CD4-positive, alpha-beta T cell treated with Interleukin-17A for 1 hour (primary cell): ENCODE data around the gene ERP29.
"Not testable (repeated sequence)": the region's sequence is repeated elsewhere in the genome, so short reads cannot be mapped to it uniquely, and the experiment has no call there.

Experiments used
- DNase-seq: peaks from one replicate; pipeline ENCODE4 v3.0.0-alpha.2; 2020

ERP29 gene

DNA sequence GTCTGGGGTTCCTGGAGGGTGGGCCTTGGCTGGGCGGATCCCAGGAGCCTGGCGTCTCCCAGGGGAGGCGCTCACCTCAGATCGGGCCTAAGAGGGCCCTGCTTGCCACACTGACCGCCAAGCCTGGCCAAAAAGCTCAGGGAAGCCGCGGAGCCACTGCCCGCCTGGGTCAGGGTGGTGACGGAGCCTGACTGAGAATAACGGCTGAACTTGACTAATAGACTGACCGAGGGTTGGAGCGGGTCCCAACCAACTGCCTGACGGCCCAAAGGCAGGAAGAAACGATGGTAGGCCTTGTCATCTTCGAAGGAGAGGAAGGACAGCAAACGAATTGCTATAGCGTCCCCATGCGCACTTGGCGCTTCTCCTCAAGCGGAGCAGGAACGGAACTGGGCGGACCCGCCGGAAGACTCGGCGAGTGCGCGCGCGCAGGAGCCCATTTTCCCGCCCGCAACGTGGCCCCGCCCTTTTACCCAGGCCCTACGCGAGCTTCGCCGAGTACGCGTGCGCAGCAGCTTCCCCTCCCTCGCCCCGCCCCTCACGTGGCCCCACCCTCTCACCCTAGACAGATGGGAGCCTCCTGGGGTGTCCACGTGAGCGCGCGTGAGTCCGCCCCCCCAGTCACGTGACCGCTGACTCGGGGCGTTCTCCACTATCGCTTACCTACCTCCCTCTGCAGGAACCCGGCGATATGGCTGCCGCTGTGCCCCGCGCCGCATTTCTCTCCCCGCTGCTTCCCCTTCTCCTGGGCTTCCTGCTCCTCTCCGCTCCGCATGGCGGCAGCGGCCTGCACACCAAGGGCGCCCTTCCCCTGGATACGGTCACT is at the start of gene ERP29, which contains the start of gene TMEM116:
ERP29 (plus strand) TSS at position 652 of the 826 bp plus-strand sequence; CDS start at position 692, 40 bp downstream.
TMEM116 (minus strand) TSS at position 391 of the 826 bp plus-strand sequence. CDS start 7,895 bp downstream, outside the sequence.
- DNase-seq: peak; percentile 100

DNA sequence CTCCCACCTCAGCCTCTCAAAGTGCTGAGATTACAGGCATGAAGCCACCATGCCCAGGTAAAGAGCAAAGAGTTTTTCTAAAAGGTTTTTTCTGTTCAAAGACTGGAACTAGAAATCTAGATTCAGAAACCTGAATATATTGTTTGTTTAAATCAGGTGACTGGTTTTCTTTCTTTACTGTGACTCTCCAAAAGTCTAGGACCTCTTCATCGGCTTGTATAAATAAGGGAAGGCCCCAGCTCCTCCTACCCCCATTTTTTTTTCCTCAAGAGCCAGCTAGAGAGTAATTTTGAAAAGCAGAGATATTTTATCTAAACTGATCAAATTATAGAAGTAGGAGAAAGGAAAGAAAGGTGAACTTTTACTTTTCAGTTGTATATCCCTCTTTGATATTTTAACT is 48.3 kb upstream of the ERP29 start:
- no peak for DNase-seq

DNA sequence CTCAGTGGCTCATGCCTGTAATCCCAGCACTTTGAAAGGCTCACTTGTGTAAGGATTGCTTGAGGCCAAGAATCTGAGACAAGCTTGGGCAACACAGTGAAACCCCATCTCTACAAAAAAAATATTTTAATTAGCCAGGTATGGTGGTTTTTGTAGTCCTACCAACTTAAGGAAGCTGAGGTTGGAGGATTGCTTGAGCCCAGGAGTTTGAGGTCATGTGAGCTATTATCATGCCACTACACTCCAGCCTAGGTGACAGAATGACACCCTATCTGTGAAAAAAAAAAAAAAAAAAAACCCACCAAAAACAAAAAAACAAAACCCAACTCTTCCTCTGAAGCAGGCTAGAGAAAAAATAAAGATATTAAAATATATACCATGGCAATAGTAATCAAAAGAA is 41.4 kb upstream of the ERP29 start:
- DNase-seq: peak; percentile 44

DNA sequence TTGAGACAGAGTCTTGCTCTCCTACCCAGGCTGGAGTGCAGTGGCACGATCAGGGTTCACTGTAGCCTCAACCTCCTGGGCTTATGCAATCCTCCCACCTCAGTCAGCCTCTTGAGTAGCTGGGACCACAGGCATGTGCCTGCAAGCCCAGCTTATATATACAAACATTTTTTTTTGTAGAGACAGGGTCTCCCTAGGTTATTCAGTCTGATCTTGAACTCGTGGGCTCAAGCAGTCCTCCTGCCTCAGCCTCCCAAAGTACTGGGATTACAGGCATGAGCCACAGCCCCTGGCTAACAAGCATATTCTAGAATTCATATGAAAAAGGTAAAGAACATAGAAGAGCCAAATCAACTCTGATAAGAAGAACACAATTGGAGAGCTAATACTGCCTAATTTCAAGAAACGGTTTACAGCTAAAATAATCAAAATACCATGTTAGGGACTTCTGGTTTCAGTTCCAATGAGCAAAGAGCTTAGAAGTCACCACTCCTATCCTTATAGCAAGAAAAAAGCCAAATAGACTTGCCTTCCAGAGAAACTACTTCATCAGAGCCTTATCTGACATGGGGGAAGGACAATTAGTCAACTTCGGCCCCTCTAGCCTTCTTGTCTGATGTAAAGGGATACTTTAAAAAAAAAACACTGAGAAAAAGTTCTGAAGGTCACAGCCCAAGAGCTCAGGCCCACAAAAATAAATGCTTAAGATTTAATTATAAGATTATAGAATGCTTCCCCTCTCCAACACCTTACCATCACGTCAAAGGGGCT is 37.9 kb upstream of the ERP29 start:
- DNase-seq: no peak

DNA sequence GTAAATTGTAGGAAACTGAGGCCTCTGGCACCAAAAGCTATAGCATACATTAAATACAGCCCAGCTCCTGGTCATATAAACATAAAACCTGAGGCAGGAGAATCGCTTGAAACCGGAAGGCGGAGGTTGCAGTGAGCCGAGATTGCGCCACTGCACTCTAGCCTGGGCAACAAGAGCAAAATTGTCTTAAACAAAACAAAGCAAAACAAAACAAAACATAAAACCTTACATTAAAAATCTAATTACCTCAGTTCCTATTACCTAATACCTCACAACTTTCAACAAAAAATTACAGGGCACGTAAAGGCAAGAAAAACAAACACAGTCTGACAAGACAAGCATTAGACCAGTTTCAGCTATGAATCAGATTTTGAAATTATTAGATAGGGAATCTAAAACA is 36.9 kb upstream of the ERP29 start:
- DNase-seq: no peak

DNA sequence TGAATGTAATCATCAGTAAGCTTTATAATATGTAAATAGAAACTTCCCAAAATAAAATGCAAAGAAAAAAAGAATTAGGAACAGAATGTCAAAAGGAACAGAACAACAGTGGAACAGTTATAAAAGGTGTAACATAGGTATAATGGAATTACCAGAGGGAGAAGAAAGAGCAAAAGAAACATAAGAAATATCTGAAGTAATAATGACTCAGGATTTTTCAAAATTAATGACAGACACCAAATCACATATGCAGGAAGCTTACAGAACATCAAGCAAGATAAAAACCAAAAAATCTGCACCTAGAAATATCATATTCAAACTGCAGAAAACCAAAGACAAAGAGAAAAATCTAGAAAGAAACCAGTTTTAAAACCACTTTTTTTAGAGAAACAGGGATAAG is 36.4 kb upstream of the ERP29 start:
- DNase-seq: no peak

DNA sequence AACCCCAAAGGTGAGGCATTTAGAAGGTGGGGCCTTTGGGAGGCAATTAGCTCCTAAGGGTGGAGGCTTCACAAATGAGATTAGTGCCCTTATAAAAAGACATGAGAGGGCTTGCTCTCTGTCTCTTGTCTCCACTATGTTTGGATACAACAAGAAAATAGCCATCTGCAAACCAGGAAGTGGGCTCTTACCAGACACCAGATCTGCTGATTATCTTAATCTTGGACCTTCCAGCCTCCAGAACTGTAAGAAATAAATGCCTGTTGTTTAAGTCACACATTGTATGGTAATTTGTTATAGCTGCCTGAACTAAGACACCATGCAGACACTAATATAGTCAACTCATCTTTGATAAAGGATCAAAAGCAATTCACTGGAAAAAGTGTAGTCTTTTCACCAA is 34.7 kb upstream of the ERP29 start:
- DNase-seq: no peak

DNA sequence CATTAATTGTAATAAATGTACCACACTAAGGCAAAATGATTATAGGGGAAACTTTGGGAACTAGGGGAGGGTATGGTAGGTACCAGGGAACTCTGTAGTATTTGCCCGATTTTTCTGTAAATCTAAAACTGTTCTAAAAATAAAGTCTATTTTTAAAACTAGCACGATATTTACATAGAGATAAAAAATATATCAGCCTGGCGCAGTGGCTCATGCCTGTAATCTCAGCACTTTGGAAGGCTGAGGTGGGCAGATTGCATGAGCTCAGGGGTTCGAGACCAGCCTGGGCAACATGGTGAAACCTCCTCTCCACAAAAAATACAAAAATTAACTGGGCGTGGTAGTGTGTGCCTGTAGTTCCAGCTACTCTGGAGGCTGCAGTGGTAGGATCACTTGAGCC is 32.6 kb upstream of the ERP29 start:
- no peak for DNase-seq

DNA sequence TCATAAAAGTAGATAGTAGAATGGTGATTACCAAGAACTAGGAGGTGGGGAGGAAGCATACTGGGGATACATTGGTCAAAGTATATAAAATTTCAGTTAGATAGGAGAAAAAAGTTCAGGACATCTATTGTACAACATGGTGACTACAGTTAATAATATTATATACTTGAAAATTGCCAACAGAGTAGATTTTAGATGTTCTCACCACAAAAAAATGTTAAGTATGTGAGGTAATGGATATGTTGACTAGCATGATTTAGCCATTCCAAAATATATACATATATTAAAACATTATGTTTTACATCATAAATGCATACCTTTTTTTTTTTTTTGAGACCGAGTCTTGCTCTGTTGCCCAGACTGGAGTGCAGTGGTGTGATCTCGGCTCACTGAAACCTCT is 31.2 kb upstream of the ERP29 start:
- DNase-seq: no peak

DNA sequence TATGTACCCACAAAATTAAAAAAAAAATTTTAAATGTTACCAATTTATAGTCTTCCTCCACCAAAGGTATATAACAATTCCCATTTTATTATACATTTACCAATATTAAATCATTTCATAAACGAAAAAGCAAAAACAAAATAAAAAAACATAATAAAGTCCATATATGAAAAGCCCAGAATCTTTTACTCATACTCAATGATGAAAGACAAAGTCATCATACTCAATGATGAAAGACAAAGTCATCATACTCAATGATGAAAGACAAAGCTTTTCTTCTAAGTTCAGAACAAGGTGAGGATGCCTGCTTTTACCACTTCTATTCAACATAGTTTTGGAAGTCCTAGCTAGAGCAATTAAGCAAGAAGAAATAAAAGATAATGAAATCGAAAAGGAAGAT is 28.4 kb upstream of the ERP29 start:
- DNase-seq: no peak

DNA sequence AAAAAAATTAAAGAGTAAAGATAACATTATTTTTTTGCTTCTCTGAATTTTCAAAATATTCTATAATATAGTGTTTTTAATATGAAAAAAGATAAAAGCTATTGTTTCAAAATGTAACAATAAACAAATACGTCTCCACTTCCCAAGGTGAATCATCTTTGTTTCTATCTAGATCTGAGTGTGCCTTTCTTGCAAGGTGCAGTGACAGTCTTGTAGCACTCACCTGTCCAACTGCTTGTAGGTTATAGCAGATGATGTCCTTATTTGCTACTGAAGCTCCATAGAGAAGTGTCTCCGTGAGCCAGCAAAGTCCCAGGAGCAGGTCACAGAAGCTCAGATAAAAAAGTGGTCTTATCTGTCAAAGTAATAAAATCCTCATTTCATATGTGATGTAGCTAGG is 21.7 kb upstream of the ERP29 start:
- no peak for DNase-seq

DNA sequence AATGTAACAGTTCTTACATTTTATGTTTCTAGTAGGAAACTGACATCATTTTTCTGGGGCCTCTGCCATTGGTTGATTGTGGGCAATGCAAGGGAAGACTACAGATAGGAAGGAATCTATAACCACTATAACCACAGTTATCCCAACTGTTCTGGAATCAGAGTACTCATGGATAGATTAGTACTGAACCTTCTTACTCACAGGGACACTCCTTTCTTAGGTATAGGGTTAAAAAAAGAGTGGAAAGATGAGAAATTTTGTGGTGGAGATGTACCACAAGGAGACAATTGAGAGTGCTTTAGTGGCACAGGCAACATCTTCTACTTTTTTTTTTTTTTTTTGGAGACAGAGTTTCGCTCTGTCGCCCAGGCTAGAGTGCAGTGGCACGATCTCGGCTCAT is 21.3 kb upstream of the ERP29 start:
- peak; percentile 17 for DNase-seq

DNA sequence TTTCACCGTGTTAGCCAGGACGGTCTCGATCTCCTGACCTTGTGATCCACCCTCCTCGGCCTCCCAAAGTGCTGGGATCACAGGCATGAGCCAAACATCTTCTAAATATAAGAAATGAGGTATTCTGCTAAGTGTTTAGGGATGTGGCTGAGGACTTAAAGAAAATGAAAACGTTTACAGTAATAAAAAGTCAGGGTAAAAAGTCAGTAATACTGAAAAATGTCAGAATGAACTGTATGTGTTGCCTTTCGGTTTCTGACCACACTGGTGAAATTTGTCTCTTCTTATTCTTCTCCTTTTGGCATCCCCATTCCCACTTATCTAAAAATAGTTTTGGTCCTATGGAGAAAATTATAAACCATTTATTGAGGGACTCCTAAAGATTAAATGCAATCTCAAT is 20.8 kb upstream of the ERP29 start:
- no peak for DNase-seq

DNA sequence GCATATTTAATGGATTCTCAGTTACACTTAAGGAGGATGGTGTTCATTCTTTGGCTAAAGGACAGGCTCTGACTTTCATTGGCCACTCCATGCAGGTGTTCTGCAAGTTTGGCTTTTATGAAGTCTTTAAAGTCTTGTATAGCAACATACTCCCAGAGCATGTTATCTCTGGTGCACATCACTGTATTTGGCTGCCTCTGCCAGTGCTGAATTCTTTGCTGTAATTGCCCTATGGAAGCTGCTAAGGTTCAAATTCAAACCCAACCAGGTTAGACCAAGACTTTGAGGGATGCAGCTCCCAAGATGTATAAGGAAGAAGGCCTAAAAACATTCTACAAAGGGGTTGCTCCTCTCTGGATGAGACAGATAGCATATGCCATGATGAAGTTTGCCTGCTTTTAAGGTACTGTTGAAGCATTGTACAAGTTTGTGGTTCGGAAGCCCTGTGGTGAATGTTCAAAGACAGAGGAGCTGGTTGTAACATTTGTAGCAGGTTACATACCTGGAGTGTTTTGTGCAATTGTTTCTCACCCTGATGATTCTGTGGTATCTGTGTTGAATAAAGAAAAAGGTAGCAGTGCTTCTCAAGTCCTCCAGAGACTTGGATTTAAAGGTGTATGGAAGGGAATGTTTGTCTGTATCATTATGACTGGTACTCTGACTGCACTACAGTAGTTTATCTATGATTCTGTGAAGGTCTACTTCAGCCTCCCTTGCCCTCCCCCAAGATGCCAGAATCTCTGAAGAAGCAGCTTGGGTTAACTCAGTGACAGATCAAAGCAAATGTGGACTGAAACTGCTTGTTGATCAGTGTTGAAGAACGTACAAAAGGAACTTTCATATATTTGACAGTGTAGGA is 19.7 kb upstream of the ERP29 start:
- DNase-seq: peak; percentile 56

DNA sequence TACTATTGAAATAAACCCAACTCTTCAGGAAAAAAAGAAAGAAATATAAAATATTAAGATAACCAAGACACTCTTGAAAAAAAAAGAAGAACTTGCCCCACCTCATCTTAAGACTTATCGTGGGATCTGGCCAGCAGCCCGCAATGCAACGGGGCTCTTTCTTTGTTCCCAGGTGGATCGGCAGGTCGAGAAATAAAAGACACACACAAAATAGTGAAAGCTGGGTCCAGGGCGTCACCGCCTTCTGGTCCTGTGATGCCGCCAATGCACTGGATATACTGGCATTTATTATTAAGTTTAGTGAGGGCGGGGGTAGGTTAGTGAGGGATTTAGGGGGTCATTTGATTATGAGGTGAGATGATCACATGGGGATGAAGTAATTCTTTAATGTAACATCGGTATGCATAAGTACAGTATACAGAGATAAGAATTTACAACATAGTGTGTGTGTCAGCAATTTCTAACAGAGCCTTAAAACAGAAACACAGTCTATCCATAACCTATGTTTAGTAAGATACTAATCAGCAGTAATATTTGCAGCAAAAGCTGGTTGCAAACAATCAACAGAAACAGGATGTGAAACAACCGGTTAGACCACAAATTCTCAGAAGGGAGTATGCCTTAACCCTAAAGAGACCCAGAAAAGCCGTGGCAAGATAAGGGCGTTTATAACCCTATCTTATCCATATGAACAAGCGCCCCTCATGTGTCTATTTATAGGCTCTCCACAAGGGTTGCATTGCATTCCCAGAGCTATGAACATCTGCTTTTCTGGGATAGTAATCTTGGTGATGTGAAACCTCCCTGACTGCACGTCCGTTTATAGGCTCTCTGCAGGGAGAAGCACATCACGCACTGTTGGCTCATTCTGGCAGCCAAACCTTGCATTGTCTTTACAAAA is 18.8 kb upstream of the ERP29 start:
- DNase-seq: peak; percentile 67

DNA sequence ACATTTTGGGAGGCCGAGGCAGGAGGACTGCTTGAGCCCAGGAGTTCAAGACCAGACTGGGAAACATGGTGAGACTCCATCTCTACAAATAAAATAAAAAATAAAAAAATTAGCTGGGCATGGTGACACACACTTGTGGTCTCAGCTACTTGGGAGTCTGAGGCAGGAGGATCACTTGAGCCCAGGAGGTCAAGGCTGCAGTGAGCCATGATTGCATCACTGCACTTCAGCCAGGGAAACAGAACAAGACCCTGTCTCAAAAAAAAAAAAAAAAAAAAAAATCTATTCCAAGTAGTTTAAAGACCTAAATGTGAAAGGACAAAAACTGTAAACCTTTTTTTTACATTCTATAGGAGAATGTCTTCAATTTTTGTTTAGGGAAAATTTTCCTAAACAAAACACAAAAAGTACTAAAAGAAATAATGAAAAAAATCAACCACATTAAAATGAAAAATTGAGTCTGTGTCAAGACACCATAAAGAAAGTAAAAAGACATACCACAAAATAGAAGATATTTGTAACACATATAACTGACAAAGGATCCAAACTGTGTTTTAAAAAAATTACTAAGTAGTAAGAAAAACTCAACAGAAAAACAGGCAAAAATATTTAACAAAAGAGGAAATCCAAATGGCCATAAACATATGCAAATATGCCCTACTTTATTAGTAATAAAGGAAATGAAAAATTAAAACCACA is 17.3 kb upstream of the ERP29 start:
- no peak for DNase-seq

DNA sequence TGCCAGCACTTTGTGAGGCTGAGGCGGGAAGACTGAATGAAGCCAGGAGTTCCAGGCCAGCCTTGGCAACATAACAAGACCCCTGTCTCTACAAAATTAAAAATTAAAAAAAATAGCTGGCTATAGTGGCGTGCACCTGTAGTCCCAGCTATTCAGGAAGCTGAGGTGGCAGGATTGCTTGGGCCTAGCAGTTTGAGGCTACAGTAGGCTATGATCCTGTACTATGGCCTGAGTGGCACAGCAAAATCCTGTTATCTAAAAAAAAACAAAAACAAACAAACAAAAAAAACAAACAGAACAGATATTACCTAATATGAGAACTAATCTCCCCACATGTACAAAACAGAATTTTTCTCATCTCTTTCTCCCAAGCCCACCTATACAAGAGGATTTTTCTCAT is 15.9 kb upstream of the ERP29 start:
- DNase-seq: no peak

DNA sequence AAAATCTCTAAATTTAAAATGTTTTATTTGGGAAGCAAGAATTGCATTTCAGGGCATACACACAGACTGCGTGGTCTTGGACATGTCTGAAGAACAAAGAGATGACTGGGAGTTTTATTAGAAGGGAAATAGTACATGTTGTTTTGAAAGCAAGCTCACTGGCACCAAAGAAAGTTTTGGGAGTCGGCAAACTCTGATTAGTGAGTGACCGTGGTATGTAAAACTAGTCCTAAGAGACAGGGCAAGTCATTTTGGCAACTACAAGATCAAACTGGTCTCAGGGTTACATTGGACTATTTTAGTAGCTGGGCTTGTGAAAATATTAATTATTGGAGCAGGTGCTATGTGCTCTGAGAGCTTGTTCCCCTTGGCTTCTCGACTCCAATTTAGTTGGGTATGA is 15.2 kb upstream of the ERP29 start:
- no peak for DNase-seq

DNA sequence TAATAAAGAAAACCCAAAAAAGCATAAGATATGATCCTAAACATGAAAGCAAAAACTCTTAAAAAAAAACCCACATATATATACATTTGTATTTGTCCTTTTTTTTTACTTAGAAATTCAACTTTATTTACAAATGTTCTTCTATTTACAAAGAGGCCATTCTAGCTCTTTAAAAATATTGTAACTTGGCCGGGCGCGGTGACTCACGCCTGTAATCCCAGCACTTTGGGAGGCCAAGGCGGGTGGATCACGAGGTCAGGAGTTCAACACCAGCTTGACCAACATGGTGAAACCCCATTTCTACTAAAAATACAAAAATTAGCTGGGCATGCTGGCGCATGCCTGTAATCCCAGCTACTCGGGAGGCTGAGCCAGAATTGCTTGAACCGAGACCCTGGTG is 14.1 kb upstream of the ERP29 start:
- not testable (repeated sequence) for DNase-seq

DNA sequence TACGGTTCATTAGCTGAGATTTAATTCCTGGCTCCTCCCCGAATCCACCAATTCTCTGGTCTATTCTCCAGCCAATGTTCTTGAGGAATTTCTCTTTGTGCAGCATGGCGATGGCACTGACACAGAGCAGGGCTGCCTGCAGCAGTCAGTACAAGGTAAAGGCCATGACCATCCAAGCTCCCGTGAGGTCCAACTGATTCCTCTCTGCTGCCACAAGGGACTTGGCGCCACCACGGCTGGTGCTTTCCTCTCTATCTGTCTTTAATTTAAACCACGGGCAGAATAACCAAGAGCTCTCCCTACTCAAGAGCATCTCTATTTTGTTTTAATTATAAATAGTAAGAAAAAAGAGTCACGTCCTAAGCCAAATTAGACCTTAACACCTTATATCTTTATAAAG is 12.4 kb upstream of the ERP29 start:
- DNase-seq: peak; percentile 44

DNA sequence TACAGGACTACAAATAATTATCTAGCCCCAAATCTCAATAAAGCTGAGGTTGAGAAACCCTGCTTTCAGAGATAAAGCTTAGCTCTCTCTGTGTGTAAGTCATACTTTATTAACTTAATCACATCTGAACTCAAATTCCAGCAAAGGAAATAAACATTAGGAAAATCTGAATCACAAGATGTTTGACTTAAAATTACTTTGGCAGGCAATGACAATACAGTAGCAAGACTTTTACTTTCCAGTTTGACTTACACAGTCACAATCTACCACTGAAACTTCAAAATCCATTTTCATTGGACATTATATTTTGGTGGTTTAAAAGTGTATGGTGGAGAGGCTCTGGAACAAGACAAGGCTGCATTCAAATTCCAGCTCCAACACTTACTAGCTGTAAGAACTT is 11.7 kb upstream of the ERP29 start:
- no peak for DNase-seq

DNA sequence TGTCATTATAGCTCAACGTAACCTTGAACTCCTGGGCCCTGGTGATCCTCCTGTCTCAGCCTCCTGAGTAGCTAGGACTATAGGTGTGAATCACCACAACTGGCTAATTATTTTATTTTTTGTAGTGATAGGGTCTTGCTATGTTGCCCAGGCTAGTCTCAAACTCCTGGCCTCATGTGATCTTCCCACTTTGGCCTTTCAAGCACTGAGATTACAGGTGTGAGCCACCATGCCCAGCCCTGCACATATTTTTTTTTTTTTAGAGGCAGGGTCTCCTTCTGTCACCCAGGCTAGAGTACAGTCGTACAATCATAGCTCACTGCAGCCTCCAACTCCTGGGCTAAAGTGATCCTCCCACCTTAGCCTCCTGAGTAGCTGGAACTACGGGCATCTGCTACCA is 9.2 kb upstream of the ERP29 start:
- DNase-seq: no peak
